CD4-positive, alpha-beta memory T cell (primary cell): ENCODE data around the gene G3BP2. TPM values are rescaled to one million over a fixed set of nuclear protein-coding genes. Genes with fewer than 3 reads are reported as not detected.

Source experiments
- CTCF ChIA-PET: fragments of 350-600 bp; sonication (Branson Sonifier 250); formaldehyde crosslinking; loops from one replicate; lab custom pipeline; 2021; ENCODE audit warnings: inconsistent platforms; ENCODE audit not compliant: partially characterized antibody; lab: Charles Lee
- POLR2A ChIA-PET: fragments of 350-600 bp; sonication (Branson Sonifier 250); formaldehyde crosslinking; loops from one replicate; lab custom pipeline; 2021; ENCODE audit not compliant: partially characterized antibody; lab: Charles Lee
- DNase-seq, 5 donors: peaks; one replicate each; pipeline versions ENCODE4 v3.0.0 to v3.0.0-alpha.2; 2020 to 2022; ENCODE audit warnings: mixed read lengths in 1 of 5
- H3K27ac ChIP-seq: one replicate; pipeline ENCODE4 v1.7.0; 2013; ENCODE audit warnings: low read depth, low read length
- H3K27me3 ChIP-seq: 2 replicates; pipeline ENCODE4 v1.7.0; 2013; ENCODE audit warnings: mild to moderate bottlenecking, low read length, moderate library complexity; ENCODE audit not compliant: insufficient read depth
- H3K36me3 ChIP-seq: 2 replicates; pipeline ENCODE4 v1.7.0; 2013; ENCODE audit warnings: mild to moderate bottlenecking, low read length, moderate library complexity; ENCODE audit not compliant: insufficient read depth
- H3K4me1 ChIP-seq: 2 replicates; pipeline ENCODE4 v1.7.0; 2013; ENCODE audit warnings: mild to moderate bottlenecking, low read length, moderate library complexity; ENCODE audit not compliant: insufficient read depth
- H3K4me3 ChIP-seq, 2 donors: one replicate each; pipeline ENCODE4 v1.7.0; 2013; ENCODE audit warnings: low read length in 2 of 2, mild to moderate bottlenecking in 1 of 2
- H3K9me3 ChIP-seq, 2 donors: one replicate each; pipeline ENCODE4 v1.7.0; 2013; ENCODE audit warnings: low read length in 2 of 2, control low read depth in 1 of 2; ENCODE audit not compliant: control insufficient read depth in 1 of 2
- H3K27ac Mint-ChIP-seq, 7 donors: one replicate each; pipeline ENCODE4 v1.8.0; 2020 to 2021; ENCODE audit warnings: mixed read lengths in 7 of 7, mild to moderate bottlenecking in 6 of 7, inconsistent platforms in 3 of 7, moderate library complexity in 3 of 7
- H3K27me3 Mint-ChIP-seq, 2 donors: one replicate each; pipeline ENCODE4 v1.8.0; 2020 to 2021; ENCODE audit warnings: mixed read lengths in 2 of 2
- H3K36me3 Mint-ChIP-seq, 2 donors: one replicate each; pipeline ENCODE4 v1.8.0; 2020 to 2021; ENCODE audit warnings: mixed read lengths in 2 of 2, inconsistent platforms in 1 of 2, mild to moderate bottlenecking in 1 of 2
- H3K4me1 Mint-ChIP-seq, 4 donors: one replicate each; pipeline ENCODE4 v1.8.0; 2020 to 2021; ENCODE audit warnings: mixed read lengths in 4 of 4, mild to moderate bottlenecking in 1 of 4
- H3K4me3 Mint-ChIP-seq, 8 donors: one replicate each; pipeline ENCODE4 v1.8.0; 2020 to 2021; ENCODE audit warnings: mixed read lengths in 8 of 8, mild to moderate bottlenecking in 7 of 8, moderate library complexity in 6 of 8, inconsistent platforms in 3 of 8
- H3K9me3 Mint-ChIP-seq, 8 donors: one replicate each; pipeline ENCODE4 v1.8.0; 2020 to 2021; ENCODE audit warnings: mixed read lengths in 8 of 8, mild to moderate bottlenecking in 5 of 8, inconsistent platforms in 3 of 8, moderate library complexity in 1 of 8
- intact Hi-C: fragments of 100-400 bp; cut with micrococcal nuclease; formaldehyde crosslinking; loops from one replicate; pipeline ENCODE4 v1.15.1; 2023
- polyA plus RNA-seq, 2 donors: library from polyadenylated mRNA; unstranded; fragments of 300-500 nt; fragmentation: Illumina TruSeq; gene quantifications; one replicate each; pipeline ENCODE4 v1.2.3, GENCODE V29; 2021
- total RNA-seq, 2 experiments: library from RNA; stranded (reverse); gene quantifications; one replicate each; pipeline ENCODE4 v1.2.3, GENCODE V29; 2021

G3BP2 gene
- total and polyA plus RNA-seq, 4 experiments from 2014 or later: 118 to 165 (median 138) TPM

DNA sequence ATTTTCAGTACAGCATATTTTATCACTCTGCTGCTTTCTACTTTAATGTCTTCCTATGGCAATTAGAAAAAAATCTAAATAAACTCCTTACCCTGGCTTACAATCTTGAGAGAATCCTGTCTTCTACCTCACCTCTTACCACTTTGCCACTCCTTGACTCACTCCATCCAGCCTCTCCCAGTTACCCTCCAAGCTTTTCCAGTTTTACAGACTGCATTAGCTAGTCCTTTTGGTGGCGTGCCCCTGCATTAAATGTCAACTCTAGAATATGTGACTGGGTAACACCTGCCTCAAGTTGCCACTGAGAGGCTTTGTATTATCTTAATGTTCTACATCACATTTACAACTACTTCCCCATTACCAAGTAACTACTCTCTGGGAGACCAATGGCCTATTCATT lies 35.4 kb downstream of the G3BP2 start:
- CTCF ChIA-PET: no interaction called here

GRCh38 chr4:75637176-75637575 lies 36.0 kb downstream of the G3BP2 start:
- Mint-ChIP-seq H3K36me3 (peaks cover 4 to 8% of the 10 kb centered on the region in 2 donors), H3K27ac (no peak overlapping the region), H3K4me1 (peaks cover 0 to 2% (median under 1%) of the 10 kb centered on the region in 4 donors), H3K9me3 (peaks cover 0 to 2% (median 0%) of the 10 kb centered on the region in 8 donors), H3K27me3 (no peaks in the 10 kb centered on the region), H3K4me3 (no peak overlapping the region)
- ChIA-PET POLR2A (no interaction called here), CTCF (no interaction called here)
- DNase-seq: no peak
- Histone ChIP-seq H3K27ac (no peak overlapping the region), H3K4me1 (no peaks in the 10 kb centered on the region), H3K4me3 (no peak overlapping the region), H3K9me3 (no peaks in the 10 kb centered on the region), H3K36me3 (no peaks in the 10 kb centered on the region), H3K27me3 (no peaks in the 10 kb centered on the region)
- intact Hi-C loops: loop anchor here (10.0 kb wide), 1 partner anchor 122 kb away; the partner anchor contains the start of genes RCHY1 and THAP6

More for the DNA sequence above, 35.4 kb downstream of the G3BP2 start:
- H3K4me1 Mint-ChIP-seq: peaks cover 0 to 2% (median under 1%) of the 10 kb centered on the region in 4 donors
- peaks cover 0 to 2% (median 0%) of the 10 kb centered on the region in 8 donors for H3K9me3 Mint-ChIP-seq
- Histone ChIP-seq H3K27ac (no peak overlapping the region), H3K9me3 (no peaks in the 10 kb centered on the region), H3K4me3 (no peak overlapping the region), H3K36me3 (no peaks in the 10 kb centered on the region), H3K4me1 (no peaks in the 10 kb centered on the region), H3K27me3 (no peaks in the 10 kb centered on the region)
- no peak for DNase-seq
- H3K27me3 Mint-ChIP-seq: no peaks in the 10 kb centered on the region
- intact Hi-C loops: loop anchor here (10.0 kb wide), 1 partner anchor 123 kb away; the partner anchor contains the start of genes RCHY1 and THAP6
- no peak overlapping the region for H3K4me3 Mint-ChIP-seq
- no peak overlapping the region for H3K27ac Mint-ChIP-seq
- POLR2A ChIA-PET: no interaction called here
- H3K36me3 Mint-ChIP-seq: peaks cover 4 to 8% of the 10 kb centered on the region in 2 donors

GRCh38 chr4:75634951-75635350 lies 38.3 kb downstream of the G3BP2 start:
- no peaks in the 10 kb centered on the region for H3K27me3 Mint-ChIP-seq
- ChIA-PET POLR2A (no interaction called here), CTCF (no interaction called here)
- peak overlapping the region in 1 of 8 donors; percentile 20 for H3K4me3 Mint-ChIP-seq
- Histone ChIP-seq H3K4me1 (peaks cover 6% of the 10 kb centered on the region), H3K36me3 (no peaks in the 10 kb centered on the region), H3K4me3 (no peak overlapping the region), H3K9me3 (no peaks in the 10 kb centered on the region), H3K27ac (no peak overlapping the region), H3K27me3 (no peaks in the 10 kb centered on the region)
- intact Hi-C loops: loop anchor here (10.0 kb wide), 1 partner anchor 120 kb away; the partner anchor contains the start of genes RCHY1 and THAP6
- H3K9me3 Mint-ChIP-seq: no peaks in the 10 kb centered on the region
- peak overlapping the region in 1 of 7 donors; percentile 25 for H3K27ac Mint-ChIP-seq
- H3K36me3 Mint-ChIP-seq: peaks cover 0 to 1% of the 10 kb centered on the region in 2 donors
- peaks cover 5 to 17% (median 11%) of the 10 kb centered on the region in 4 donors for H3K4me1 Mint-ChIP-seq
- DNase-seq: no peak

DNA sequence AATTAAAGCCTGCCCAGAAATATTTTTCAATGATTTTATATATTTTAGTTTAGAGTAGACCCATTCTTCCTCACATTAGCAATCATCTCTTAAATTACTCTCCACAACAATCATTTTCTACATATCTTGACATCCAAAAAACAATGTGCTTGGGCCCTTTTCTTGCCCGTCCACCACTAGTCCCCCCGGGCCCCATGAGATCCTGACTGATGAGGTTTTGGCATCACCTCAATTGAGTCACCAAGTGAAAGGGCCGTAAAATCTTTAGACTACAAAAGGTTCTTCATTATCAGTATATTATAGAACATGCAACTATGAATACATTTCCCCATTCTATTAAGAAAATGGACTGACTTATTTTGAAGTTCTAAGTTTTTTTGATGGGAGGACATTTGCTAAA lies 38.9 kb downstream of the G3BP2 start:
- POLR2A ChIA-PET: no interaction called here

GRCh38 chr4:75633846-75634245 lies 39.4 kb downstream of the G3BP2 start:
- Mint-ChIP-seq H3K36me3 (no peaks in the 10 kb centered on the region), H3K4me3 (no peak overlapping the region), H3K4me1 (peaks cover 5 to 23% (median 11%) of the 10 kb centered on the region in 4 donors), H3K27ac (no peak overlapping the region), H3K27me3 (no peaks in the 10 kb centered on the region), H3K9me3 (no peaks in the 10 kb centered on the region)
- Histone ChIP-seq H3K4me3 (no peak overlapping the region), H3K27ac (no peak overlapping the region), H3K36me3 (no peaks in the 10 kb centered on the region), H3K4me1 (peaks cover 6% of the 10 kb centered on the region), H3K27me3 (no peaks in the 10 kb centered on the region), H3K9me3 (no peaks in the 10 kb centered on the region)
- no peak for DNase-seq
- intact Hi-C loops: loop anchor here (10.0 kb wide), 1 partner anchor 119 kb away; the partner anchor contains the start of genes RCHY1 and THAP6
- ChIA-PET POLR2A (no interaction called here), CTCF (no interaction called here)

More for the DNA sequence above, 38.9 kb downstream of the G3BP2 start:
- Histone ChIP-seq H3K27ac (no peak overlapping the region), H3K4me3 (no peak overlapping the region), H3K36me3 (no peaks in the 10 kb centered on the region), H3K27me3 (no peaks in the 10 kb centered on the region), H3K4me1 (peaks cover 6% of the 10 kb centered on the region), H3K9me3 (no peaks in the 10 kb centered on the region)
- Mint-ChIP-seq H3K36me3 (no peaks in the 10 kb centered on the region), H3K4me1 (peaks cover 5 to 21% (median 12%) of the 10 kb centered on the region in 4 donors), H3K4me3 (no peak overlapping the region), H3K9me3 (no peaks in the 10 kb centered on the region), H3K27ac (peak overlapping the region in 1 of 7 donors; percentile 37), H3K27me3 (no peaks in the 10 kb centered on the region)
- intact Hi-C loops: loop anchor here (10.0 kb wide), 1 partner anchor 119 kb away; the partner anchor contains the start of genes RCHY1 and THAP6
- CTCF ChIA-PET: no interaction called here
- DNase-seq: no peak

DNA sequence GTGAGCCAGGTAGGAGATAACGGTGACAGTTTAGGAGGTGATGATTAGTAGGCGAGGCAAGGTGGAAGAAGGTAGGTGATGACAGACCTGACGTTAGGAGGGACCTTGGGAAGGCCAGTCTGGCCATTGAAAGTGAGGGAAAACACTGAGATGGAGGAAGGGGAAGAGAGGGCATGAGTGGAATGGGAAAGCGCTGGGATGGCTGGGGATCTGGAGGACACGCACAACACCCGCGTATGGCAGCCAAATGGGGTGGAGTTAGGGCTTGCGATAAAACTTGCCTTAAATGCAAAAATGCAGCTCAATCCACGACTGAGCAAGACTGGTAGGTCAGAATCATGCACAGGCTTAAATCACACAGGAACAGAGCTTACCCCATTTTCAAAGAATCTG lies 42.3 kb downstream of the G3BP2 start:
- no peaks in the 10 kb centered on the region for H3K27me3 ChIP-seq
- POLR2A ChIA-PET: interaction anchor here (1.0 to 3.5 kb wide), 5 partner anchors 39 to 309 kb away, joined by 3 to 32 read pairs (median 7); partner anchors contain the start of genes G3BP2, NAAA, RCHY1 and THAP6
- H3K27ac ChIP-seq: peak overlapping the region; percentile 29
- intact Hi-C loops: loop anchor here (1.0 to 10.0 kb wide), 4 partner anchors 24 to 116 kb away; partner anchors contain the start of genes G3BP2, RCHY1, THAP6 and USO1
- no peaks in the 10 kb centered on the region for H3K9me3 ChIP-seq
- no peak for DNase-seq
- peaks cover 6% of the 10 kb centered on the region for H3K4me1 ChIP-seq
- H3K4me3 Mint-ChIP-seq: peak overlapping the region; percentile 88 to 95 (median 92)
- peak overlapping the region; percentile 33 to 66 for H3K4me3 ChIP-seq
- H3K9me3 Mint-ChIP-seq: no peaks in the 10 kb centered on the region
- CTCF ChIA-PET: interaction anchor here (1.0 to 4.0 kb wide), 3 partner anchors 23 to 93 kb away, joined by 3 to 20 read pairs (median 5); partner anchors contain the start of gene USO1
- peak overlapping the region; percentile 26 to 93 (median 89) for H3K27ac Mint-ChIP-seq
- peaks cover 4 to 23% (median 11%) of the 10 kb centered on the region in 4 donors for H3K4me1 Mint-ChIP-seq
- H3K27me3 Mint-ChIP-seq: no peaks in the 10 kb centered on the region
- H3K36me3 ChIP-seq: no peaks in the 10 kb centered on the region
- H3K36me3 Mint-ChIP-seq: no peaks in the 10 kb centered on the region

GRCh38 chr4:75630174-75630936 lies 42.9 kb downstream of the G3BP2 start, which contains the start of gene CDKL2:
TSS of gene CDKL2 (minus strand) at chr4:75630528. CDS start at chr4:75625988, 4,540 bp downstream.
- peak within 1 kb of the TSS; percentile 26 to 93 (median 89) for H3K27ac Mint-ChIP-seq
- H3K36me3 ChIP-seq: no peaks in the 10 kb centered on the region
- no peaks in the 10 kb centered on the region for H3K36me3 Mint-ChIP-seq
- DNase-seq: peak; percentile 91 to 93 (median 92)
- POLR2A ChIA-PET: interaction anchor here (1.0 to 3.5 kb wide), 5 partner anchors 40 to 310 kb away, joined by 3 to 32 read pairs (median 7); partner anchors contain the start of genes G3BP2, NAAA, RCHY1 and THAP6
- H3K4me3 Mint-ChIP-seq: peak within 1 kb of the TSS; percentile 88 to 95 (median 92)
- H3K9me3 ChIP-seq: no peaks in the 10 kb centered on the region
- peak within 1 kb of the TSS; percentile 29 for H3K27ac ChIP-seq
- H3K4me1 Mint-ChIP-seq: peaks cover 4 to 23% (median 11%) of the 10 kb centered on the region in 4 donors
- H3K27me3 Mint-ChIP-seq: no peaks in the 10 kb centered on the region
- H3K4me1 ChIP-seq: peaks cover 6% of the 10 kb centered on the region
- intact Hi-C loops: loop anchor here (1.0 to 10.0 kb wide), 4 partner anchors 24 to 116 kb away; partner anchors contain the start of genes G3BP2, RCHY1, THAP6 and USO1
- no peaks in the 10 kb centered on the region for H3K9me3 Mint-ChIP-seq
- CTCF ChIA-PET: interaction anchor here (0.6 to 4.0 kb wide), 3 partner anchors 37 to 266 kb away, joined by 3 to 20 read pairs (median 3); partner anchors contain the start of gene USO1
- H3K4me3 ChIP-seq: peak within 1 kb of the TSS; percentile 33 to 66
- H3K27me3 ChIP-seq: no peaks in the 10 kb centered on the region
